ENCODE results near the gene LGALS1.

The LGALS1 gene

GRCh38 chr22:37631448-37632173 lies 43.8 kb upstream of the LGALS1 start:
- Histone ChIP-seq H3K4me3 (ENCODE audit: low read depth in 1 of 2, low read length in 2 of 2) (no peak overlapping the region), H3K4me1 (ENCODE audit: insufficient read depth, low read length) (peaks cover 9% of the 10 kb centered on the region), H3K27me3 (ENCODE audit: insufficient read depth, low read length, poor library complexity) (no peaks in the 10 kb centered on the region), H3K79me2 (ENCODE audit: insufficient read depth, low read length) (no peaks in the 10 kb centered on the region), H3K9ac (ENCODE audit: low read depth, low read length) (no peak overlapping the region), H3K36me3 (ENCODE audit: insufficient read depth, low read length) (peaks cover 43% of the 10 kb centered on the region), H3K27ac (ENCODE audit: low read length) (no peak overlapping the region), H4K20me1 (ENCODE audit: insufficient read depth, low read length) (peaks cover 7% of the 10 kb centered on the region), H2AFZ (ENCODE audit: low read depth, low read length) (no peak overlapping the region), H3K9me3 (ENCODE audit: insufficient read depth, low read length, severe bottlenecking) (no peaks in the 10 kb centered on the region), H3K4me2 (ENCODE audit: insufficient read depth, low read length) (no peak overlapping the region)
- ATAC-seq (ENCODE audit: insufficient read depth, low read depth), result no peak
- TF ChIP-seq CTCF (IDR thresholded peaks at IDR 0.05; ENCODE audit: borderline replicate concordance, extremely low read depth, low read length, poor library complexity, severe bottlenecking) (no peak), EZH2 (IDR thresholded peaks at IDR 0.05; ENCODE audit: borderline replicate concordance, low read depth, low read length, severe bottlenecking) (no peak)
- DNase-seq, result no peak

GRCh38 chr22:37632174-37633088 lies 43.0 kb upstream of the LGALS1 start:
- no peak overlapping the region for H3K9ac ChIP-seq (ENCODE audit: low read depth, low read length)
- no peaks in the 10 kb centered on the region for H3K9me3 ChIP-seq (ENCODE audit: insufficient read depth, low read length, severe bottlenecking)
- H3K27me3 ChIP-seq (ENCODE audit: insufficient read depth, low read length, poor library complexity), result no peaks in the 10 kb centered on the region
- no peak overlapping the region for H2AFZ ChIP-seq (ENCODE audit: low read depth, low read length)
- H3K79me2 ChIP-seq (ENCODE audit: insufficient read depth, low read length), result no peaks in the 10 kb centered on the region
- H3K4me2 ChIP-seq (ENCODE audit: insufficient read depth, low read length), result no peak overlapping the region
- no peak for TF ChIP-seq CTCF (IDR thresholded peaks at IDR 0.05; ENCODE audit: borderline replicate concordance, extremely low read depth, low read length, poor library complexity, severe bottlenecking)
- TF ChIP-seq EZH2 (IDR thresholded peaks at IDR 0.05; ENCODE audit: borderline replicate concordance, low read depth, low read length, severe bottlenecking), result no peak
- H3K4me3 ChIP-seq (ENCODE audit: low read depth in 1 of 2, low read length in 2 of 2), result no peak overlapping the region
- DNase-seq, result no peak
- peaks cover 7% of the 10 kb centered on the region for H4K20me1 ChIP-seq (ENCODE audit: insufficient read depth, low read length)
- no peak overlapping the region for H3K27ac ChIP-seq (ENCODE audit: low read length)
- H3K36me3 ChIP-seq (ENCODE audit: insufficient read depth, low read length), result peaks cover 43% of the 10 kb centered on the region
- no peak for ATAC-seq (ENCODE audit: insufficient read depth, low read depth)
- peaks cover 17% of the 10 kb centered on the region for H3K4me1 ChIP-seq (ENCODE audit: insufficient read depth, low read length)

- no peak overlapping the region for H3K4me2 ChIP-seq (ENCODE audit: insufficient read depth, low read length)
- no peak overlapping the region for H3K9ac ChIP-seq (ENCODE audit: low read depth, low read length)
- no peak overlapping the region for H3K4me3 ChIP-seq (ENCODE audit: low read depth in 1 of 2, low read length in 2 of 2)
- peaks cover 7% of the 10 kb centered on the region for H4K20me1 ChIP-seq (ENCODE audit: insufficient read depth, low read length)
- no peak overlapping the region for H3K27ac ChIP-seq (ENCODE audit: low read length)
- ATAC-seq (ENCODE audit: insufficient read depth, low read depth), result no peak
- H3K36me3 ChIP-seq (ENCODE audit: insufficient read depth, low read length), result peaks cover 43% of the 10 kb centered on the region
- H2AFZ ChIP-seq (ENCODE audit: low read depth, low read length), result no peak overlapping the region
- TF ChIP-seq EZH2 (IDR thresholded peaks at IDR 0.05; ENCODE audit: borderline replicate concordance, low read depth, low read length, severe bottlenecking) (no peak), CTCF (IDR thresholded peaks at IDR 0.05; ENCODE audit: borderline replicate concordance, extremely low read depth, low read length, poor library complexity, severe bottlenecking) (no peak)
- DNase-seq, result no peak
- H3K27me3 ChIP-seq (ENCODE audit: insufficient read depth, low read length, poor library complexity), result no peaks in the 10 kb centered on the region
- H3K4me1 ChIP-seq (ENCODE audit: insufficient read depth, low read length), result peaks cover 25% of the 10 kb centered on the region
- H3K9me3 ChIP-seq (ENCODE audit: insufficient read depth, low read length, severe bottlenecking), result no peaks in the 10 kb centered on the region
- no peaks in the 10 kb centered on the region for H3K79me2 ChIP-seq (ENCODE audit: insufficient read depth, low read length)
These were observed 42.3 kb upstream of the LGALS1 start for GRCh38 chr22:37633089-37633624.
